Stimulated activated CD8-positive, alpha-beta memory T cell treated with anti-CD3 and anti-CD28 coated beads, Interleukin-15, amount 100 ng/mL, for 1 hour (primary cell): Measurements from ENCODE around the gene RNASEL.

Experiments used
- DNase-seq: peaks from one replicate; pipeline ENCODE4 v3.0.0-alpha.2; 2020; ENCODE audit warnings: low read depth

Gene RNASEL

DNA sequence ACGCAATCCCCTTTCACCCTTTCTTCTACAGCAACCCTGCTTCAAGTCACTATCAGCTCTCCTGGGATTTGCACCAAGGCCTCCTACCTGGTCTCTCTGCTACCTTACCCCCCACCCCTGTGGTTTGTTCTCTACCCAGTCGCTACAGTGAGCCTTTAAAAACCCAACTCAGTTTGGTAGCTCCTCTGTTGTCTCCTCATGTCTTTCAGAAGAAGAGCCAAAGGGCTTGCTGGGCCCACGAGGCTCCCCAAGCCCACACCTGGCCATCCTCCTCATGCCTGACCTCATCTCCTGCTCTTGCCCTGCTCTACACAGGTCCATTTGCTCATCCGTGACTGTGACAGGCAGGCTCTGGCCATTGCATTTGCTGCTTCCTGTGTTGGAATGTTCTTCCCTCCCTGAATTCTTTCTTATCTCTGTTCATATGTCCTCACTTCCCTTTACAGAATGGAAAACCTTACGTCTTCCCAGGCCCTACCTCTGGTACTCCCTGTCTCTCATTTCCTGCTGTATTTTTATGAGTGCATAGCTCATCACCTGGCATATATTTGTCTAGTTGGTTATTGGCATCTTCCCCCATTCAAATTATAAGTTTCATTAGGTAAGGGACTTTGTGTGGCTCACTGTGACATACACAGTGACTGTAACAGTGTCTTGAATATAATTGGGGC is 11.8 kb upstream of the RNASEL start:
- DNase-seq = no peak

GRCh38 chr1:182600036-182600713 is 11.1 kb upstream of the RNASEL start:
- DNase-seq = no peak

- DNase-seq = no peak
These were observed 10.3 kb upstream of the RNASEL start for GRCh38 chr1:182599339-182599738.

GRCh38 chr1:182598296-182598695 is 9.2 kb upstream of the RNASEL start:
- DNase-seq = no peak

DNA sequence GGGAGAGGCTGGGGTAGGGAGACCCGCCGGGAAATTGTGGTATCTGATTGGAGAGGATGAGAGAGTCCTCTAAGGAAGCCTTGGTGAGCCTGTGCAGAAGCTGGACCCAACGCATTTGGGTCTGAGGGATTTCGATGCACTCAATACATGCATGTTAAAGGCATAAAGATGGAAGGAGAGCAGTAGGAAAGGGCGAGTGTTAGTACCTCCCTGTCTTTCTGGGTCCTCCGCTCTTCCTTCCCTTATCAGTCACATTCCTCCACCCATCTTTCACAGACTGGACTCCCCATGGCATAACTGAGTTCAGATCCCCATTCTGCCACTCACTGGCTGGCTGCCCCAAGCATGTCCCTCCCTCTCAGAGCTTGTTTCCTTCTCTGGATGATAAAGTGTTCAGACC is 7.9 kb upstream of the RNASEL start:
- DNase-seq = no peak

- DNase-seq = peak; percentile 45
These were observed 6.7 kb upstream of the RNASEL start for GRCh38 chr1:182595641-182596240.

- no peak for DNase-seq
These were observed 875 bp upstream of the RNASEL start for GRCh38 chr1:182589931-182590330.

- no peak for DNase-seq
These were observed 464 bp upstream of the RNASEL start for GRCh38 chr1:182589520-182589919.

DNA sequence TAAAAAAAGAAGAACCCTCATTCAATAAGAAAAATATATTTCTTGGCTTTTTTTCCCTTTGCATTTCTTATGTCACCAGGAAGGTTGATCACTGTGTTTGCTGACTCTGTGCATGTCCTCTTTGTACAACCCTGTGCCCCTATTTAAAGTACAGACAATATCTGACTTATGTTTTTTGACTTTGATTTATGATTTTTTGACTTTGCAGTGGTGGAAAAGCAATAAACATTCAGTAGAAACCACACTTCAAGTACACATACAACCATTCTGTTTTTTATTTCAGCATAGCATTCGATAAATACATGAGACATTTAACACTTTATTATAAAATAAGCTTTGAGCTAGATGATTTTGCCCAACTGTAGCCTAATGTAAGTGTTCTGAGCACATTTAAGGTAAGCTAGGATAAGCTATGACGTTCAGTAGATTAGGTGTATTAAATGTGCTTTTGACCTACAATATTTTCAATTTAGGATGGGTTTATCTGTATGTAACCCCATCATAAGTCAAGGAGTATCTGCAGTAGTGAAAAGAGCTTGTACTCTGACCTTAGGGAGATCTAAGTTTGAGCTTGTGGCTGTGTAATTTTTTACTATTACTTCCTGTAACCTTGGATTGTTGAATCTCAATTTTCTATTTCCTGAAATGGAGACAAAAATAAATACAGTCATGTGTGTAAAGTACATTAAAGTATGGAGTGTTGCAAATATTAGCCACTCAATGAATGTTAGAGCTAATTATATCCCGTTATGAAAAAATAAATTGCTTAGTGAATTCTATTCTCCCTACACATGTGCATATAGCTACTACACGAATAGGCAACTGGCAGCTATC is 1.2 kb downstream of the RNASEL start:
- DNase-seq = no peak

DNA sequence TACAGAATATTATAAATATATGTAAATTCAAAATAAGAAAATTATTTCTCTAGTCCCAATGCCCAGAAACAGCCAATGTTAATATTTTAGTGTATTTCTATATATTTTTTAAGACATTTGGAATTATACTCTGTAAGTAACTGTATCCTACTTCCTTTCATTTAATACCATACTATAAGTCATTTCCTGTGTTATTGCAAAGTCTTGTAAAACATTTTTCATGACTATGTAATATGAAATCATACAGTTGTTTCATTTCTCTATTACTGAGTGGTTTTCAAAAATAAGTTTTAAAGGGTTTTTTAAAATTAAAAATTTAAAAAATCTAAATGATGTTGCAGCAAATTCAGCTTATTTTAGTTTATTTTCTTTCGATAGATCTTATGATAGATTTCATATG is 2.0 kb downstream of the RNASEL start:
- DNase-seq = no peak

DNA sequence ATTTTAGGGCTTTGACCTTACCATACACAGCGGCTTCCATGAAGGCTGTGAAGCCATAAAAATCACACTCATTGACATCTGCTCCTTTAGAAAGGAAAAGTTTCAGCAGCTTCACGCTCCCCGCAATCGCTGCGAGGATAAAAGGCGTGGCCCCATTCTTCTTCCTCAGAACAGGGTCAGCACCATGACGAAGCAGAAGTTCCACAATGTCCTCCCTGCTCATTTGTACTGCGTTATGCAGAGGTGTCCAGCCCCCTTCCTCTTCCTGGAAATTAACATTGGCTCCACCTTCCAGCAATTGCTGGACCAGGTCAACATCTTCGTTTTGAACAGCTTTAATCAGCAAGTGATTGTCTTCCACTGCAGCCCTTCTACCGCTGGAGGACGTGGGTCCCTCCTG is 2.7 kb downstream of the RNASEL start:
- no peak for DNase-seq

GRCh38 chr1:182584746-182585145 is 4.3 kb downstream of the RNASEL start:
- DNase-seq = no peak

DNA sequence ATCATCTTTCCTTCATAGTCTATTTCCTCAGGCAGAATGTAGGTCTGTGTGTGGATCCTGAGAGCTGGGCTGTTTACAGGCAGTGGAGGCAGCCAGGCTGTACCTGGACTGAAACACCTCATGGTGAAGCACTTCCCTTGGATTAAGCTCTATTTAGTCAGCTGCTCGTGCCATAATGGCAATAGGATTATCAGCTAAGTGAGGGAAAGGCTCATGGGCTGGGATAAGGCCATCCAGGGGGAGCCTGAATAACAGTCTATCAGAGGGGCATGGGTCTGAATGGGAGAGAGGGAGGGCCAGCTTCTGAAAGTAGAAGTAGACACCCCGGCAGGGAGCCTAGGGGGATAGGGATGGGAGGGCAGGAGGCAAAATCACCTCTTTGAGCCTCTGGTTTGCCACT is 8.3 kb downstream of the RNASEL start:
- DNase-seq = no peak

DNA sequence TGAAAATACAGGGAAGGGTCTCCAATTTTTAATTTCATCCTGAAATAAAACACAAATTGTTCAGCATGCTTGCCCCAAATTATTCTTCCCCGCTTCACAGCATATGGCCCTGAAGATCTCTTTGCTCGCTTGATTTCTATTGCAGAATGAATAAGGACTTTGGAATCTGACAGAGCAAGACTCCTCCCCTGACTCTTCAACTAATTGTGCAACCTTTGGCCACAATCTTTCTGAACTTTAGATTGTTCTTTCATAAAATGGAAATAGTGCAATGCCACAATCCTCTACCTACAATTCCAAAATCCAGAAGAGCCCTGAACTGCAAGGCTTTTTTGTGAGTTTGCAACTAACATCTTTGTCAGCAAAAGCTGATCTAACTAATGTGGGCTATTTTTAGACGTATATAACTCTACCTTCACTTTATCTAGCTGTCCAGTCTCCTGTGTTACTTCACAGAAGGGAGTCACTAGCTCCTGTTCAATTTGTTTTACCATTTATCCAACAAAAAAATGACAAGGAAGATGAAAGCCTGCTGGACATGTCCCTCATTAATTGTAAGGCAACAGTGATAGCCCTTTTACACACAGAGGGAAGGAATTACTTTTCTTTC is 13.4 kb downstream of the RNASEL start:
- DNase-seq = no peak

GRCh38 chr1:182574156-182574555 is 14.9 kb downstream of the RNASEL start:
- DNase-seq = no peak

- no peak for DNase-seq
These were observed 18.5 kb downstream of the RNASEL start for GRCh38 chr1:182570611-182570970.

DNA sequence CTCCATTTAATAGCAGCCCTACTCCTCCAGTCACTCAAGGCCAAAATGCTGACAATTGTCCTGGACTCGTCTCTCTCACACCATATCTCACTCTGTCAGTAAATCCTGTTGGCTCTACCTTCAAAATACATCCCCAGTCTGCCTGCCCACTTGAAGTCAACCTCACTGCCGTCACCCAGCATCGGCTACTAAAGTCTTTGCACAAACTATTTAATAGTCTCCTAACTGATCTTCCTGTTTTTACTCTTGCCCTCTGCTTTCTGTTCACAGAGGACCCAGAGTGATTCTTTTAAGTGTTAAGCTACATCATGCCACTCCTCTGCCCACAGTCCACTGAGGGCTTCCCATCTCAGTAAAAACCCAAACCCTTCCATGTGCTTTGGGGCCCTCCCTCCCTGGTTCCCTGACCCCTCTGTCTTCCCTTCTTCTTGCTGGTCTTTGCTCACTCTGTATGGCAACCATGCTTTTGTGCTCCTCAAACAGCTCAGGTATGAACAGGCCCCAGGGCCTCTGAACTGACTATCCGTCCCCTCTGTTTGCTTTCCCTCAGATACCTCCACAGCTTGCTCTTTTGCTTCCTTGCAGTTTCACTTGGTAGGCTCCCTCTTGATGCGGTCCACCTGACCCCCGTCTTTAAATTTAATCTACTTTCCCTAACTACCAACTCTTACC is 19.0 kb downstream of the RNASEL start:
- no peak for DNase-seq

DNA sequence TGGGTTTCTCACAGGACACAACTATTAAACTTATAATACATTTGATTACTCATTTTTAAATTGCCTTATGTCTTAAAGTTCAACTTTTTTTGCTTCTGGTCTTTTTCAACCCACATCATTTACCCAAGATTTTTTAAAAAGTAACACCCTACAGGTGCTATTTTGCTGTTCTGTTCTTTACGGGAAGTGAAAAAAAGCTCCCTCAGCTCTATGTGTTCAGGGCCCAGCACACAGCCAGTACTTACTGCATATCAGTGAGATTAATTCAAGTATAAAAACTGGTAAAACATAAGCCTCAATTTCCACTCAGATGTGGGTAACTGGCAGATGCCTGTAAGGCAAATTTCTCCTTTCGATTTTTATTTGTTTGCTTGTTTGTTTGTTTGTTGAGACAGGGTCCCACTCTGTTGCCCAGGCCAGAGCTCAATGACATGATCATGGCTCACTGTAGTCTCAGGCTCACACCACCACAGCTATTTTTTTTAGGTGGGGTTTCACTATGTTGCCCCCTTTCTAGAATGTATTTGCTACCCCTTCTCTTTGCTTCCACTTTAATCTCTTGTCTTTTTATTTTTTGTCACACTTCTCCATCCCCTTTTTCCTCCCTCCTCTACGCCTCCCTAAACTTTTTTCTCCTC is 20.3 kb downstream of the RNASEL start:
- no peak for DNase-seq

DNA sequence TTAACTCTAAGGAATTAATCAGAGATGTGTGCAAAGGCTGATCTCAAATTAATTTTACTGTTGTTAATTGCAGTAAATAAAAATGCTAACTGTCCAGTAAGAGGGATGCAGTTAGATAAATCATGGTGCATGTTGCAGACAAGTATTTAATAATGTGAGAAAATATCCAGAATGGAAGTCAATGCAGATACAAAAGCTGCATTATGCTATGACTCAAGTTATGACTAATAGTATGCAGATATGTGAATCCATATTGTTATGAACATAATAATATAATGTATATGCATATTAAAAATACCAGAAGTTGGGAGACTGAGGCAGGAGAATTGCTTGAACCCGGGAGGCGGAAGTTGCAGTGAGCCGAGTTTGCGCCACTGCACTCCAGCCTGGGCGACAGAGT is 21.4 kb downstream of the RNASEL start:
- no peak for DNase-seq

DNA sequence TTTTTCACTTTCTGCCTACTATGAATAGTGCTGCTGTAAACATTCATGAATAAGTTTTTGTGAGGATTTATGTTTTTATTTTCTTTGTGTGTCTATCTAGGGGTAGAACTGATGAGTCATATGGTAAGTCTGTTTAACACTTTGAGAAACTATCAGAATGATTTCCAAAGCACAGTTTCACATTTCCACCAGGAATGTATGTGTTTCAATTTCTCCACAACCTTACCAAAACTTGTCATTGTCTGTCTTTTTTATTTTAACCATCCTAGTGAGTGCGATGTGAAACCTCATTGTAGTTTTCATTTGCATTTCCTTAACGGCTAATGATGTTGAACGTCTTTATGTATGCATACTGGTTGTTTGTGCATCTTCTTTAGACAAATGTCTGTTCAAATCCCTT is 23.5 kb downstream of the RNASEL start:
- DNase-seq = no peak

DNA sequence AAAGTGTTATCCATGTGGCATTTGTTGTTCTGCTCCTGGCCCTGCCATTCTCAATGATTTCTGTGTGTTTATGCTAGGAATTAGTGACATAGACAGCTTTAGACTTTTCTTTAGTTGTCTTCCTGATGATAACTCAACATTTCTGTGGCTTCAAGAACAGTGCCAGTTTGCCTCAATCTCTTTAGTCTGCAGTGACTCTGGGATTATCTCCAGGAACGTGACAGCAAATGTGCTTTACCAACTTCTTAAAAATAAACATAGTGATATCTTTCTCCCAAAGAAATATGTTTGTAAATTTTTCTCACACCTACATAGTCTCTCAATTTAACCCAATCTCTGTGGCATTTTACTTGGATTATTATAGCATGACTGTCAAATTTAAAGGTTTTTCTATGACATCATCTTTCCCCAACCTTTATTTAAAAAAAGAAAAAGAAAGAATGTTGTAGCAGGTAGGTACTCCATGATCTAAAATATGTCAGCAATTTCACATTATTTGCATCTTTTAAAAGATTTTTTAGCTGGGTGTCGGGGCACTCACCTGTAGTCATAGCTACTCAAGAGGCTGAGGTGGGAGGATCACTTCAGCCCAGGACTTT is 24.6 kb downstream of the RNASEL start:
- DNase-seq = no peak
